Sigmoid colon (tissue), 4 donors: ENCODE results near the gene CEPT1.

Source experiments
- CTCF ChIP-seq, 4 experiments: fragments of 450-650 bp in 3 of 4; fragments of 200-600 bp in 1 of 4; IDR thresholded peaks; one replicate each; pipeline ENCODE4 v1.5.1; 2016 to 2019; ENCODE audit warnings: antibody characterized with exemption in 4 of 4, mild to moderate bottlenecking in 3 of 4, moderate library complexity in 2 of 4
- EP300 ChIP-seq, 4 donors: sonication (generic); formaldehyde crosslinking; IDR thresholded peaks; one replicate each; pipeline ENCODE4 v1.6.1; 2017; ENCODE audit warnings: antibody characterized with exemption in 4 of 4
- POLR2A ChIP-seq, 2 donors: fragments of 450-650 bp; IDR thresholded peaks; one replicate each; pipeline ENCODE4 v1.6.1; 2016; ENCODE audit warnings: antibody characterized with exemption in 2 of 2, mild to moderate bottlenecking in 2 of 2, moderate library complexity in 2 of 2
- POLR2AphosphoS5 ChIP-seq, 4 donors: sonication (generic); formaldehyde crosslinking; IDR thresholded peaks; one replicate each; pipeline ENCODE4 v1.6.1; 2017; ENCODE audit warnings: antibody characterized with exemption in 4 of 4

GRCh38 chr1:111161843-111162487, 21.9 kb downstream of the CEPT1 start:
- no peak for TF ChIP-seq CTCF (IDR thresholded peaks at IDR 0.05)
- no peak for TF ChIP-seq POLR2A (IDR thresholded peaks at IDR 0.05)
- TF ChIP-seq POLR2AphosphoS5 (IDR thresholded peaks at IDR 0.05) = no peak
- TF ChIP-seq EP300 (IDR thresholded peaks at IDR 0.05) = no peak
